IPS-15b (cell line): ENCODE data around the gene CFAP20.

Experiments used
- H3K27me3 ChIP-seq: one replicate; pipeline ENCODE4 v1.6.1; 2013; ENCODE audit warnings: low read length; ENCODE audit not compliant: control insufficient read depth, insufficient read depth
- H3K36me3 ChIP-seq: one replicate; pipeline ENCODE4 v1.6.1; 2013; ENCODE audit warnings: low read length; ENCODE audit not compliant: control insufficient read depth, insufficient read depth
- H3K4me1 ChIP-seq: one replicate; pipeline ENCODE4 v1.6.1; 2013; ENCODE audit warnings: mild to moderate bottlenecking, low read length; ENCODE audit not compliant: control insufficient read depth, insufficient read depth
- H3K4me3 ChIP-seq: one replicate; pipeline ENCODE4 v1.5.1; 2013; ENCODE audit warnings: low read depth, low read length
- H3K9ac ChIP-seq: one replicate; pipeline ENCODE4 v1.6.1; 2013; ENCODE audit warnings: low read depth, mild to moderate bottlenecking, low read length
- H3K9me3 ChIP-seq: one replicate; pipeline ENCODE4 v1.6.1; 2013; ENCODE audit warnings: mild to moderate bottlenecking, low read length; ENCODE audit not compliant: control insufficient read depth, insufficient read depth

CFAP20 gene

GRCh38 chr16:58123896-58124600, 5.1 kb downstream of the CFAP20 start:
- H3K4me1 ChIP-seq: peaks cover 13% of the 10 kb centered on the region
- no peaks in the 10 kb centered on the region for H3K36me3 ChIP-seq
- H3K27me3 ChIP-seq: no peaks in the 10 kb centered on the region
- H3K9ac ChIP-seq: no peak overlapping the region
- H3K9me3 ChIP-seq: no peaks in the 10 kb centered on the region
- no peak overlapping the region for H3K4me3 ChIP-seq

DNA sequence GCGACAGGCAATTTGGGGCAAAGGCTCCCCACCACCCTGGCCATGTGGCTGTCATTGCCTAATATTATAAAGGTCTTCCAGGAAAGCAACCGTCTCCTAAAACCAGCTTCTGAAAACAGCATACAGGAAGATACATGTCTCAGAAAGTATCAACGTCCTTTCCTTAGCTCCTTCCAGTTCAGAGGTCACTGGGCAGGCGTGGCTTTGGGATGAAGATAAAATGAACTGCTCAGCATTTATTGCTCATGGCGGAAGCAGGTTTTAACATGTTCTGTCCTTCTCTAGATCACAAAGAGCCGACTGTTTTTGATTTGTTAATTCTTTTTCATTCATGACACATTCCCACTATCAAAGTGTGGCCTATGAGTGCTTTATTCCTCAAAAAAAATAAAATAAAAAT, 8.0 kb downstream of the CFAP20 start:
- H3K9ac ChIP-seq: no peak overlapping the region
- no peaks in the 10 kb centered on the region for H3K27me3 ChIP-seq
- H3K9me3 ChIP-seq: no peaks in the 10 kb centered on the region
- peaks cover 4% of the 10 kb centered on the region for H3K36me3 ChIP-seq
- H3K4me1 ChIP-seq: peaks cover 5% of the 10 kb centered on the region
- H3K4me3 ChIP-seq: no peak overlapping the region

GRCh38 chr16:58120234-58120633, 8.9 kb downstream of the CFAP20 start:
- H3K4me3 ChIP-seq: no peak overlapping the region

DNA sequence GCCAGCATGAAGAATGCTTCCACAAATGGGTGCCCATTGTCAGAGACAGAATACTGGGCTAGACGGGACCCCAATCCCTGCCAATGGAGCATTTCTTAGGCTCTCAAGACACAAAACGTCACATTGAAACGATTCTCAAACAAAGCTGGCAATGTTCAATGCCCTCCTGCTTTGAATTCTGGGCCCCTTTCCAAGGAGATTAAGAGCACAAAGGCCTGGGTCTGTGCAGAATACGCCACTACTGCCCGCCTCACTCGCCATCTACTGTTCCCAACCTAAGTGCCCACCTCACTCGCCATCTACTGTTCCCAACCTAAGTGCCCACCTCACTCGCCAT, 9.7 kb downstream of the CFAP20 start:
- Histone ChIP-seq H3K4me1 (peaks cover 5% of the 10 kb centered on the region), H3K9me3 (no peaks in the 10 kb centered on the region), H3K4me3 (no peak overlapping the region), H3K36me3 (peaks cover 18% of the 10 kb centered on the region), H3K27me3 (no peaks in the 10 kb centered on the region), H3K9ac (no peak overlapping the region)

More at GRCh38 chr16:58120234-58120633, 8.9 kb downstream of the CFAP20 start:
- peaks cover 5% of the 10 kb centered on the region for H3K4me1 ChIP-seq
- H3K9ac ChIP-seq: no peak overlapping the region
- H3K36me3 ChIP-seq: peaks cover 10% of the 10 kb centered on the region
- no peaks in the 10 kb centered on the region for H3K27me3 ChIP-seq
- no peaks in the 10 kb centered on the region for H3K9me3 ChIP-seq

GRCh38 chr16:58118801-58119508, 10.2 kb downstream of the CFAP20 start:
- no peaks in the 10 kb centered on the region for H3K27me3 ChIP-seq
- peaks cover 5% of the 10 kb centered on the region for H3K4me1 ChIP-seq
- H3K4me3 ChIP-seq: no peak overlapping the region
- H3K9me3 ChIP-seq: no peaks in the 10 kb centered on the region
- peaks cover 20% of the 10 kb centered on the region for H3K36me3 ChIP-seq
- no peak overlapping the region for H3K9ac ChIP-seq

GRCh38 chr16:58116529-58116928, 12.7 kb downstream of the CFAP20 start:
- H3K4me3 ChIP-seq: no peak overlapping the region
- H3K9me3 ChIP-seq: no peaks in the 10 kb centered on the region
- peaks cover 24% of the 10 kb centered on the region for H3K36me3 ChIP-seq
- peaks cover 2% of the 10 kb centered on the region for H3K4me1 ChIP-seq
- H3K9ac ChIP-seq: no peak overlapping the region
- no peaks in the 10 kb centered on the region for H3K27me3 ChIP-seq

DNA sequence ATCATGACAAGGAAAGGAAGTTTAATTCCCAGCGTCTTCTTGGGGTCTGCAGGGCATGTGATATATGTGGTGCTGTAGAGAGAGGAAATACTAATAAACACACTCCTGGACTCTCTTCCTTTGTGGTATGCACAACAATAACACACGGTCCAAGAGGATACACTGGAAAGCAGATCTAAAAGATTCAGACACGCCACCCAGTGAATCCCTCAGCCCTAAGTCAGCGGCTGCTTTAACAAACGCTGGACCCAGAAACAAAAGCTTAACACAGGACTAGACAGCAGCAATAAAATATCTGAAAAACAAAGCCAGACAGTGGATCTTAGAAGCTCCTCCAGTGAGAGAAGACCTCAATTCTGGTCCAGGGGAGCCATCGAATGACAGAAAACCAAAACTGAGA, 13.1 kb downstream of the CFAP20 start:
- H3K36me3 ChIP-seq: peaks cover 24% of the 10 kb centered on the region
- H3K4me3 ChIP-seq: no peak overlapping the region
- H3K9ac ChIP-seq: no peak overlapping the region
- no peaks in the 10 kb centered on the region for H3K9me3 ChIP-seq
- no peaks in the 10 kb centered on the region for H3K27me3 ChIP-seq
- H3K4me1 ChIP-seq: no peaks in the 10 kb centered on the region

DNA sequence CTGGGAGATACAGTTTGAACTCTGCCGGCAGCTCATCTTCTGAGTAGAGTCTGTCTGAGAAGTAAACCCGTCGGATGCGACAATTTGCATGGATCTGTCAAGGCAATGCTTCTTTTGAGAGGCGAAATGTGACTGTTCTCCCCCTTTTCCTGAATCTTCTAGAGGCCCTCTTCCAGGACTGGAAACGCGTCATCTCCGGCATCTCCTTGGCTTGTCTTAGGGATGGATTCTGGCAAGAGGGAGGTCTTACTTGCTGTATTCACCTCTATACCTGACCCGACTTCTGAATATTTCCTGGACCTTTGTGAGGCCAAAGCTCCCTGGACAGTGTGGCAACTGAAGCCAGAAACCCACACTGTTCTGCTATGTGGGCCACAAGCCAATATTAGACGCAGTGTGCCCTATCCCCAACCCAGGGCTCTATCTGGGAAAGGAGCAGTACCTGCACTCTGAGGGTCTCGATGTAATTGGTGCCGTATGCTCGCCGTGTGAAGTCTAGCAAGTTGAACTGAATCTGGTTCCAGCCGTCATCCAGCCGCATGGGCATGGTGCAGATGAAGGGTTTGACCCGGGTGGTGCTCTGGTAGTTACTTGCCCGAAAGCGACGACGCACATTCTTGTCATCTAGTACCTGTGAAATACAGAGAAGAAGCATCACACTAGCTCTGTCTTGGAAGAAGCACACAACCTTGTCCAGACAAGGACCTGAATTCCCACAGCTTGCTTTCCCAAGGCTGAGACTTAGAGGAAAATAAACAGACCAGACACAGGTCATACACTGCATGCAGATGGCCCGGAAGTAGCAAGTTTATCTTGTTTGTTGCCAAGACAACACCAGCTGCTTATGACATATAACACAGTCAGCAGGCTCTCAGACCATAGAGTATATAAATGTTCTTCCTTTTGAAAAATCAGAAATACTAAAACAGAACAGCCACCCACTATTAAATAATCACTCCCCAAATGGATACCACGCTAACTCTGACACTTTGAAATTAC, 14.1 kb downstream of the CFAP20 start:
- Histone ChIP-seq H3K4me3 (no peak overlapping the region), H3K27me3 (no peaks in the 10 kb centered on the region), H3K36me3 (peaks cover 24% of the 10 kb centered on the region), H3K9ac (no peak overlapping the region), H3K4me1 (no peaks in the 10 kb centered on the region), H3K9me3 (no peaks in the 10 kb centered on the region)

DNA sequence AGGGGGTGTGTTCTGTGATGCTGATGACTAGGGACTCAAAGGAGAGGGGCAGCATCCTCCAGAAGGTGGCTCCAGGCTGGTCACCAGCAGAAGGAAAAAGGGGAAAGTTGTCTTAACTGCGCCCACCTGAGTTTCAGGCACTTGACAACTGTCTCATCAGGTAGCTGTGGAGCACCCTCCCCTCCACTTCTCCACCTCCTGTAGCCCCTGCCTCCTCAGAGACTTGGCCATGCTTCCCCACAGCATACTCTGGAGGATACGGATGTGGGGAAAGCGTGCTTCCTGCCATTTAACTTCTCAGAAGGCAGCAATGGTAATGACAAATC, 17.9 kb downstream of the CFAP20 start:
- no peak overlapping the region for H3K9ac ChIP-seq
- peaks cover 8% of the 10 kb centered on the region for H3K4me1 ChIP-seq
- H3K4me3 ChIP-seq: no peak overlapping the region
- H3K36me3 ChIP-seq: peaks cover 22% of the 10 kb centered on the region
- no peaks in the 10 kb centered on the region for H3K27me3 ChIP-seq
- H3K9me3 ChIP-seq: no peaks in the 10 kb centered on the region

GRCh38 chr16:58110571-58111301, 18.4 kb downstream of the CFAP20 start:
- Histone ChIP-seq H3K4me1 (peaks cover 8% of the 10 kb centered on the region), H3K9me3 (no peaks in the 10 kb centered on the region), H3K36me3 (peaks cover 17% of the 10 kb centered on the region), H3K27me3 (no peaks in the 10 kb centered on the region), H3K9ac (no peak overlapping the region), H3K4me3 (no peak overlapping the region)

- Histone ChIP-seq H3K4me1 (peaks cover 8% of the 10 kb centered on the region), H3K9ac (no peak overlapping the region), H3K9me3 (no peaks in the 10 kb centered on the region), H3K4me3 (no peak overlapping the region), H3K27me3 (no peaks in the 10 kb centered on the region), H3K36me3 (peaks cover 11% of the 10 kb centered on the region)
Measured at GRCh38 chr16:58109881-58110280, 19.3 kb downstream of the CFAP20 start.
